SJSA1 (cell line): ENCODE results near the gene TAP2. TPM values are rescaled to one million over a fixed set of nuclear protein-coding genes. Genes with fewer than 3 reads are reported as not detected.

Source experiments
- DNase-seq, 2 experiments: peaks; one replicate each; pipeline ENCODE4 v3.0.0-alpha.2; 2015 to 2020; ENCODE audit warnings: low spot score in 2 of 2, low read depth in 1 of 2
- H3K27ac ChIP-seq: fragments of 250-450 bp; sonication (Bioruptor Pico); 2 replicates; pipeline ENCODE4 v1.5.1; 2020; ENCODE audit warnings: mild to moderate bottlenecking, moderate library complexity
- H3K27me3 ChIP-seq: fragments of 250-450 bp; sonication (Bioruptor Pico); replicated peaks from 2 replicates; pipeline ENCODE4 v1.5.1; 2020; ENCODE audit warnings: mild to moderate bottlenecking, moderate library complexity
- H3K36me3 ChIP-seq: fragments of 250-450 bp; sonication (Bioruptor Pico); 2 replicates; pipeline ENCODE4 v1.5.1; 2020; ENCODE audit warnings: mild to moderate bottlenecking
- H3K4me1 ChIP-seq: fragments of 250-450 bp; sonication (Bioruptor Pico); replicated peaks from 2 replicates; pipeline ENCODE4 v1.6.1; 2021; ENCODE audit warnings: mild to moderate bottlenecking
- H3K4me3 ChIP-seq: fragments of 250-450 bp; sonication (Bioruptor Pico); 2 replicates; pipeline ENCODE4 v1.5.1; 2020; ENCODE audit warnings: mild to moderate bottlenecking
- H3K9me3 ChIP-seq: fragments of 250-450 bp; sonication (Bioruptor Pico); replicated peaks from 2 replicates; pipeline ENCODE4 v1.5.1; 2020; ENCODE audit warnings: mild to moderate bottlenecking
- total RNA-seq: library from RNA; depleted of rRNA; stranded (reverse); fragments of >200 nt; shearing (Covaris generic); gene quantifications from 2 replicates; pipeline ENCODE4 v1.2.3, GENCODE V29; 2014

TAP2 gene
- total RNA-seq, 1 experiment from 2014 or later = 34.2 TPM

DNA sequence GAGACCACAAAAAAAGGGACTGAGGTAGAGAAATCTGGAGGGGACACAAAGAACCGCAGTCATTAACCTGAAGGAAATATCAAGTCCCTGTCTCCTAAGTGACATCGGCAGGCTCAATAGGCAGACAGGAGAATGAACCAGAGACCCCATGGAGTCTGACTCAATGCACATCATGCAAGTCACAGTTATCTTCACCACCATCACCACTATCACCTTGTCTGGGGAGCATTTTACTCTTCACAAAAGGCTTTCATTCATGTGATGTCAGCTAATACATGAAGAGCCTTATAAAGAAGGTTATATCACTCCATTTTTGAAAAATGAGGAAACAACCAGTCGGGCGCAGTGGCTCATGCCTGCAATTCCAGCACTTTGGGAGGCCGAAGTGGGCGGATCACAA, 10.6 kb upstream of the TAP2 start:
- Histone ChIP-seq H3K36me3 (peaks cover 75% of the 10 kb centered on the region), H3K27me3 (no peaks in the 10 kb centered on the region)

DNA sequence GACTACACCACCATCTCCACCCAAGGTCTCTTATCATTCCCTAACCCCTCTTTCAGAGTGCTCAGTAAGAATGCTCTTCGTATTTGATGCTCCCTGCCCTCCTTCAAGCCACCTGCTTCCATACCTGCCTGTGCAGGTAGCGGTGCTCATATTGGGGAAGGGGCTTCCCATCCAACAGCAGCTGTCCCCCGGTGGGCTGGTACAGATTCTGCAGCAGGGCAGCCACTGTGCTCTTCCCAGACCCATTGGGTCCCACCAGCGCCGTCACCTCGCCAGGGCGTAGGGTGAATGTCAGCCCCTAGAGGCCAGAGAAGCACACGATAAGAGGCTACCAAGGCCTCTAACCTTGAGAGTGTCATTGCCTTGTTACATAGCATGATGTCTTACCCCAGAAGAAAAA, 9.3 kb upstream of the TAP2 start:
- Histone ChIP-seq H3K9me3 (no peaks in the 10 kb centered on the region), H3K4me3 (no peak overlapping the region), H3K27ac (no peak overlapping the region), H3K36me3 (peaks cover 82% of the 10 kb centered on the region), H3K27me3 (no peaks in the 10 kb centered on the region), H3K4me1 (peaks cover 23% of the 10 kb centered on the region)
- DNase-seq = peak in 1 of 2 experiments; percentile 33

More for the DNA sequence above, 10.6 kb upstream of the TAP2 start:
- no peaks in the 10 kb centered on the region for H3K9me3 ChIP-seq
- peaks cover 18% of the 10 kb centered on the region for H3K4me1 ChIP-seq
- H3K4me3 ChIP-seq = no peak overlapping the region
- no peak overlapping the region for H3K27ac ChIP-seq
- DNase-seq = no peak

DNA sequence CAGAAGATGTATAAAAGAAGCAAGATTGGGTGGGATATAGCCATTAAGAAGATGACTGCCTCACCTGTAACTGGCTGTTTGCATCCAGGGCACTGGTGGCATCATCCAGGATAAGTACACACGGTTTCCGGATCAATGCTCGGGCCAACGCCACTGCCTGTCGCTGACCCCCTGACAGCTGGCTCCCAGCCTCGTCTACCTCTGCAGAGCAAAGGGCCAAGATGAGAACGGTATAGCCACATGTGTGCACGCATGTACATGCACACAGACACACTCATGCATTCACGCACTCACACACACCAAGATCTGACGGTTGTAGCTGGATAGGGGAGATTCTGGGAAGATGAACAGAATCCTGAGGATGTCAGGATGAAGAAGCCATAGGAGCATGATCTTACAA, 8.5 kb upstream of the TAP2 start:
- no peaks in the 10 kb centered on the region for H3K27me3 ChIP-seq
- peak in 1 of 2 experiments; percentile 32 for DNase-seq
- H3K9me3 ChIP-seq = no peaks in the 10 kb centered on the region
- no peak overlapping the region for H3K27ac ChIP-seq
- H3K36me3 ChIP-seq = peaks cover 87% of the 10 kb centered on the region
- no peak overlapping the region for H3K4me3 ChIP-seq
- H3K4me1 ChIP-seq = peaks cover 22% of the 10 kb centered on the region

DNA sequence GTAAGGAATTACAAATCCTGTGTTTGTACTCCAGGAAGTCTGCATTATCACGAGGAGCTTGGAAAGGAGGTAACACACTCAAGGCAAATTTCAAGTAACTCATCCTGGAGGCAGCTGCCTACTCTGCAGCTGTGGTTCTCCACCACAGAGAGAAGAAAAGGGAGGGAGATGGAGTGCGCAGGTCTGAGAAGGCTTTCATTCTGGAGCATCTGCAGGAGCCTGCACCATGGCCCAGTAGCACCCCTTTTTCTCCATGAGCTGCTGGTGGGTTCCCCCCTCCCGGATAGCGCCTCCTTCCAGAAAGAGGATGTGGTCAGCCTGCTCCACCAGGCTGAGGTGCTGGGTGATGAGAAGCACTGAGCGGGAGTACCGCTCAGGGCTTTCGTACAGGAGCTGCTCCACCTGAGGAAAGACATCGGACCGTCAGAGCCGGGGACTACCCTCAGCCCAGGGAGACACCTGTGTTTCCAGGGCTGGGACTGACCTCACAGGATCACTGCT, 6.9 kb upstream of the TAP2 start:
- no peak for DNase-seq
- Histone ChIP-seq H3K27me3 (no peaks in the 10 kb centered on the region), H3K4me3 (no peak overlapping the region), H3K36me3 (peaks cover 85% of the 10 kb centered on the region), H3K9me3 (no peaks in the 10 kb centered on the region), H3K27ac (no peak overlapping the region; the same call in 1 of the 2 replicates), H3K4me1 (peaks cover 19% of the 10 kb centered on the region)

DNA sequence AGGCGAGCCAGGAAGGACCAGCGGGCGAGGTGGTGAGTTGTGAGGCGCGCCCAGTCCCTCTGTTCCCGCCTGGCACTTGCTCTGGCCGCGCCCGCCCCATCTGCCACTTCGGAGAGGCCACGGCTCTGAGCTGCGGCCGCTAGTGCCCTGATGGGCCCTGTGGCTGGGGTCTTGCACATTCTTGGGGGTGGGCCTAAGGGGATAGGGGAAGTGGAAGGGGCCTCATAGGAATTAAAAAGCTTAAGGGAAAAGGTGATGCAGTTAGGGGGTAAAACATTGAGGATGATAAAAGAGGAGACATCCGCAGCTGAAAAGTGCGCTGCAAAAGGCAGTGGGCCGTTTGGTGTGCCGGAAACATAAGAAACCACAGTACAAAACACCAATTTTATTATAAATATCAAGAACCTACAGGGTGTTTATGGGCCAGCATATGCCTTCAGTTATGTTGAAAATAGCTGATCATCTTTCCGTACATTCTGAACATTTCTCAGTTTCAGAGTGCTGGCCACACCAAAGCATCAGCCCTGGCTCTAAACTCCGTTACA, 6.4 kb upstream of the TAP2 start:
- Histone ChIP-seq H3K9me3 (no peaks in the 10 kb centered on the region), H3K36me3 (peaks cover 85% of the 10 kb centered on the region), H3K4me3 (peak overlapping the region; percentile 68), H3K27ac (peak overlapping the region; percentile 93), H3K4me1 (peaks cover 19% of the 10 kb centered on the region), H3K27me3 (no peaks in the 10 kb centered on the region)
- no peak for DNase-seq

DNA sequence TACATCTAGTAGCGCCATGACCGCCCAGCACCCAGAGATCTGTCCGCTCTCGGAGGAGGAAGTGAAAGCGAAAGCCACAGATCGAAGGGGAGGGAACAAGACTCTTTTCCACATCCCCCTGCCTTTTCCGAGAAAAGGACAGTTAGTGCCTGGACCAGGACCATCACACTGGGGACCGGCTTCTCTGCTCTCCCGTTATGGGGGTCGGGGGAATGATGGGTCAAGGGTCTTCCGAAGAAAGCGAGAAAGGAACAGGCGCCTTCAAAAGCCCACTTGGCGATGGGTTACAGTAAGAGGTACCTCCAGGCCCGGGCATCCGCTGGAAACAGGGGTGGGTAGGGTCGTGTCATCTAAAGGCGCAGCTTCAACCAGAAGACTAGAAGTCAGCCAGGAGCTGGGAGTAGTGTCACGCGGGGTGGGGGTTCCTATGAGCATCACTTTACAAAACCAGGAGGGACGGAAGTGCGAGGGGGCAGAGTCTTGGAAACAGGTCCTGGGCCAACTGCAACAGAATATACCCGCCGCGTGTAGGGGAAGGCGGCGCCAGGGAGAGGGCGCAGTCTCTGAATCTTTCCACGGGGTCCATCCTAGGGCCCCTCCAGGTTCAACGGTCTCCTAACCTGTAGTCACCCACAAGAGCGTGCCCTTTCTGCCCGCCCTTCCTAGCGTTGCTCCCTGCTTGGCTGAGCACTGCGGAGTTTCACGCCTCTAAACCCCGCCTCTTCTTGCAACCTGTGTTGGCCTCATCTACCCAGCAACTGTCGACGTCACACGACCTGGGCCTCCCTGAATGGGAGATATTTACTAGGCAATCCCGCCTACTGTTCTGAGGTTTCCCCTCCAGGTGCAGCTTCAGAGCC, 5.7 kb upstream of the TAP2 start, which contains the start of gene PSMB8:
TSS of gene PSMB8 (minus strand) at position 69 of the 860 bp plus-strand sequence. CDS start at position 18, 51 bp downstream.
- Histone ChIP-seq H3K36me3 (peaks cover 81% of the 10 kb centered on the region), H3K27me3 (no peaks in the 10 kb centered on the region), H3K4me1 (peaks cover 19% of the 10 kb centered on the region), H3K4me3 (peak within 1 kb of the TSS; percentile 68), H3K9me3 (no peaks in the 10 kb centered on the region), H3K27ac (peak within 1 kb of the TSS; percentile 93)
- peak; percentile 94 to 96 for DNase-seq

DNA sequence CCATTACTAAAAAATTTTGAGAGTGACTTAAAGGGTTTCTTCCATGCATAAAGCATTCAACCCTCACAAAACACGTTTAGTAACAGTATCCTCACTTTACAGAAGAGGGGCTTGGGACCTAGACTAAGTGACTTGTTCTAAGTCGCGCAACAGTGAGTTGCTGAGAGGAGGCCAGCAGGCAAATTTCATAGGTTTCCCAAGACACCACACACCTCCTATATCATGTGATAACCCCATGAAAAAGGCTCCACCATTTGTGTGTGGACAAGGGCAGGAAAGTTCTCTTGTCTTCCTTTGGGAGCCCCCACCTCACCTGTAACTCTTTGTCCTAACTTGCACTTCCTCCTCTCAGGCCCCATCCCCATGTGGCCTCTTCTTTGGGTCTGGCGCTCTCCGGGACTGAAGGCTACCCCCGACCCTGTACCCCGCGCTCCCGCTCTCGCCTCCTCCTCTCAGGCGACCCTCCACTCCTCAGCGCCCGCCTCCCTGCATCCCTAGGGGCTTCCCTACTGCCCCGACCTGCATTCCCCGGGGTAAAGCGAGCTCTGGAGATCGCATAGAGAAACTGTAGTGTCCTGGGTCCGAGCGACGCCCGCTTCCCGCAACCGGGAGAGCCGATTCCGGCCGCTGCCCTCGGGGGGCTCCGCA, 4.9 kb upstream of the TAP2 start:
- Histone ChIP-seq H3K27ac (peak overlapping the region; percentile 93), H3K4me1 (peaks cover 19% of the 10 kb centered on the region), H3K27me3 (no peaks in the 10 kb centered on the region), H3K4me3 (peak overlapping the region; percentile 68), H3K9me3 (no peaks in the 10 kb centered on the region), H3K36me3 (peaks cover 73% of the 10 kb centered on the region)
- no peak for DNase-seq

DNA sequence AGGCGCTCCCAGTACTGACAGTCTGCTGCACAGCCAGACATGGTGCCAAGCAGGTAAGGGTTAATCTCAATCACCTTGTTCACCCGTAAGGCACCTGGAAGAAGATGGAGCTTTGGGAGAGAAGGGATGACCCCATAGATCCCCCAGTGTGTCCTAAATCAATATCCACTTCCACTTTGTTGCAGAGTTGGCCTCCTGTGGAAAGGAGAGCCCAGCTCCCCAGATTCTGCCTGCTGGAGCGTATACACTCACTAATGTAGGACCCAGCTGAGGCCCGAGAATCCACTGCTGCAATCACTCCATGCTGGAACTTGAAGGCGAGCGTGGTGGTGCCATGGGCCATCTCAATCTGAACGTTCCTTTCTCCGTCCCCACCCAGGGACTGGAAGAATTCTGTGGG, 4.2 kb upstream of the TAP2 start:
- Histone ChIP-seq H3K4me3 (no peak overlapping the region; the same call in 1 of the 2 replicates), H3K27me3 (no peaks in the 10 kb centered on the region), H3K4me1 (peaks cover 23% of the 10 kb centered on the region), H3K9me3 (no peaks in the 10 kb centered on the region), H3K27ac (no peak overlapping the region), H3K36me3 (peaks cover 69% of the 10 kb centered on the region)
- DNase-seq = no peak

DNA sequence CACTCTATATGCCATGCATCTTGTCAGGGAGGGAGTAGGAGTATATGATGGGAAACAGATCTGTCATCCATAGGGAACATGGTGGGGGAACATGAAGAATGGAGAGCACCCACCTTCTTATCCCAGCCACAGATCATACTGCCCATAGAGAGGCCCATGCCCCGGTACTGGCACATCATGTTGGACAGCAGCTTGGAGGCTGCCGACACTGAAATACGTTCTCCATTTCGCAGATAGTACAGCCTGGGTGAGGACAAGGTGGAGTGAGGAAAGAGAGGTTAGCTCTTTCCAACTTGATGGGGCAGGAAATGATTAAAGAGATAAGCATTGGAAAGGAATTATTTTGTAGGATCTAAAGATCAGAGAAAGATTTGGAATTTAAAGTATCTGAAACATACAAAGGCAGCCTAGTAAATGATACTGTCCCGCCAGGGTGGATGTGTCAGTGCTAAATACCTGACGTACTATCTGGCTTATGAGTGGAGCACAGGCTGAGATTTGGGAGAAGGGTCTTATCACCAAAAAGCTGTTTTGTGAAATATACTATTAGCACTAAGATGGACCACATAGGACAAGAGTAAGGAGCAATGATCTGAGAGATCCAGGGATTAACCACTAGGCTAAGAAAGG, 3.6 kb upstream of the TAP2 start:
- peaks cover 67% of the 10 kb centered on the region for H3K36me3 ChIP-seq
- no peak for DNase-seq
- H3K9me3 ChIP-seq = no peaks in the 10 kb centered on the region

DNA sequence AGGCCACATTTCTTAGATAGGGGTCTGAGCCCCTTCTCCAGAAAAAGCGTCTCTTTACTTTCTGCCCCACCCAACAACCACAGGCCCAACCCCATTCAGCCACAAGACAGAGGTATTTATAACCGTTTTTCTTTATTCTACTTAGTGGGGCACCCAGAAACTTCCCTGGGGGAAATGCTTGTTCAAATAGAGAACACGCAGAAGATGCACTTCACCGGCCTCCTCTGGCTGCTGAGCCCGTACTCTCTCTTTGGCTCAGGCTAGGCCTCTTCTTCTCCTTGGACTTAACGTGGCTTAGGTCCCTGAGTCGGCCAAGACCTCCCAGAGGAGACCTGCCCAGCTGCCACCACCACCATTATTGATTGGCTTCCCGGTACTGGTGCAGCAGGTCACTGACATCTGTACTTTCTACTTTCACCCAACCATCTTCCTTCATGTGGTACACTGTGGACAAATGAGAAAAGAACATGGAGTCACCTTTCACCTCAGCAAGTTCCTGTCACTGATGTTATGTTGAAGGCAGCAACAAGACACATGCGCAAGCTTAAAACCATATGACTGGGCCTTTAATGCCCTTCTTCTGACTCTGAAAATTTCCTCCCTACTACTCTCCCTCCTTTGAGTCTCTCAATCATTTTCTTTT, 2.2 kb upstream of the TAP2 start:
- no peak for DNase-seq
- Histone ChIP-seq H3K4me1 (peaks cover 32% of the 10 kb centered on the region), H3K27me3 (no peaks in the 10 kb centered on the region), H3K27ac (no peak overlapping the region), H3K9me3 (no peaks in the 10 kb centered on the region), H3K4me3 (no peak overlapping the region), H3K36me3 (peaks cover 67% of the 10 kb centered on the region)

More for the DNA sequence above, 3.6 kb upstream of the TAP2 start:
- H3K4me1 ChIP-seq = peaks cover 29% of the 10 kb centered on the region
- H3K27me3 ChIP-seq = no peaks in the 10 kb centered on the region
- no peak overlapping the region for H3K4me3 ChIP-seq
- H3K27ac ChIP-seq = no peak overlapping the region

DNA sequence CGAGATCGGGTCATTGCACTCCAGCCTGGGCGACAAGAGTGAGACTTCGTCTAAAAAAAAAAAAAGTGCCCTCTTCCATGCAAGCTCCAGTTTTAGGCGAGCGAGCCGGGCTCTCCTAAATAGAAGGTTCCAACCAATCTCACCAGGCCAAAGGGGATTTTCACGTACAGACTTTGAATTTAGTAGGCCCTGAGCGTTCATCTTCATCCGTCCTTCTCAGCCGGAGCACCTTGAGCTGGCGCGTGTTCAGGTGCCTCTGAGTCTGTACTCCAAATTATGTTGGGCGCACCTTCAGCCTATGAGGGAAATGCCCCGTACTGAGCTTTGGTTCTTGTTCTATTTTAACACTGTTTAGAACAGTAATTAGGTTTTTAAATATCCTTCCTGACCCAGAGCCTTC, 817 bp upstream of the TAP2 start:
- H3K4me3 ChIP-seq = no peak overlapping the region
- no peak overlapping the region for H3K27ac ChIP-seq
- H3K4me1 ChIP-seq = peaks cover 21% of the 10 kb centered on the region
- H3K36me3 ChIP-seq = peaks cover 69% of the 10 kb centered on the region
- no peaks in the 10 kb centered on the region for H3K27me3 ChIP-seq
- no peak for DNase-seq
- no peaks in the 10 kb centered on the region for H3K9me3 ChIP-seq

DNA sequence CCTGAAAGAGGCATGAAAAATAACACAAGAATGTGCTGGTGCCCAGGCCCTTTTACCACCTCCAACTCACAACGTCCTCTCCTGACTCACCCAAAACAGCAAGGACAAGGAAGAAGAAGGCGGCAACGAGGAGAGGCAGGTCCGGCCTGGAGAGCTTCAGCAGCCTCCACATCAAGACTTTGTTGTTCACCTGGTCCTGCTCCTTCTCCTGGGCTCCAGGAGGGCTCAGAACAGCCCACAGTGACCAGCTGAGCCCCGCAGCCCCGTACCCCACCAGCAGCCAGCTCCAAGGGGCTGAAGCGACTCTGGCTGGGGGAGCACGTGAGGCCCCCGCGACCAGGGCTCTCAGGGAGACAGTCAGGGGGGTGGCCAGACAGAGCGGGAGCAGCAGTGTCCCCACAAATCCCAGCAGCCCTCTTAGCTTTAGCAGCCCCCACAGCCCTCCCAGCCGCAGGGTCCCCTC, 857 bp downstream of the TAP2 start:
- H3K9me3 ChIP-seq = no peaks in the 10 kb centered on the region
- H3K27ac ChIP-seq = peak overlapping the region; percentile 48
- peaks cover 15% of the 10 kb centered on the region for H3K4me1 ChIP-seq
- H3K36me3 ChIP-seq = peaks cover 73% of the 10 kb centered on the region
- H3K27me3 ChIP-seq = no peaks in the 10 kb centered on the region
- no peak for DNase-seq
- peak overlapping the region; percentile 68 for H3K4me3 ChIP-seq

DNA sequence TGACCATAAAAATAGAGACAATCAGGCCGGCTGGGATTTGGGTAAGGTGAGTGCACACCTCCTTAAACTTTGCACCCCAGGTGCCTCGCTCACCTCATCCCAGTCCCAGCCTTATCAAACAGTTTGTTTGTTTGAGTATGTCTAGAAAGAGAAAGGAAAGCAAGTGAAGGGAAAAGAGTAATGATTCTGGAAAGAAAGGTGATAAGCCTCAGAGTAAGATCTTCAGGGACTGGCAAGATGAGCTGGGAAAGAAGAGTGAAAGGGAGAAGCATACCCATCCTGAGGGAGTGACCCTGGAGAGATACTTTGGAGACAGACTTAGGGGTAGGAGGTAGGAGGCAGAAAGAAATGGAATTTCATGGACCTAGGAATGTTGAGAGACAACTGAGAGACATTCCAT, 1.7 kb downstream of the TAP2 start:
- peaks cover 13% of the 10 kb centered on the region for H3K4me1 ChIP-seq
- H3K27ac ChIP-seq = no peak overlapping the region
- H3K4me3 ChIP-seq = no peak overlapping the region
- no peaks in the 10 kb centered on the region for H3K27me3 ChIP-seq
- no peak for DNase-seq
- peaks cover 73% of the 10 kb centered on the region for H3K36me3 ChIP-seq
- H3K9me3 ChIP-seq = no peaks in the 10 kb centered on the region
